Measurements from ENCODE around the gene PLPPR3.
"Not testable (repeated sequence)": the region's sequence is repeated elsewhere in the genome, so short reads cannot be mapped to it uniquely, and the experiment has no call there.

Gene PLPPR3

DNA sequence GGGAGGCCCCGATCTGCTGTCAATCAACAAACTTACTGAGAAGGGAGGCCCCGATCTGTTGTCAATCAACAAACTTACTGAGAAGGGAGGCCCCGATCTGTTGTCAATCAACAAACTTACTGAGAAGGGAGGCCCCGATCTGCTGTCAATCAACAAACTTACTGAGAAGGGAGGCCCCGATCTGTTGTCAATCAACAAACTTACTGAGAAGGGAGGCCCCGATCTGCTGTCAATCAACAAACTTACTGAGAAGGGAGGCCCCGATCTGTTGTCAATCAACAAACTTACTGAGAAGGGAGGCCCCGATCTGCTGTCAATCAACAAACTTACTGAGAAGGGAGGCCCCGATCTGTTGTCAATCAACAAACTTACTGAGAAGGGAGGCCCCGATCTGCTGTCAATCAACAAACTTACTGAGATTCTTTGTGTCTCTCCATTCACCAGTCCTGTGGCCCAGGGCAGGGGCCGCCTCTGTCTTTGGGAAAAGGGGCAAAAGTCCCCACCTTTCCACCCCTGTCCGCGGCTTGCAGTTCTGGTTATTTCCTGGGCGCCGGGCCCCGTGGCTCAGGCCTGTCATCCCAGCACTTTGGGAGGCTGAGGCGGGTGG lies 32.0 kb upstream of the PLPPR3 start:
- DNase-seq (ENCODE audit: low read depth), result not testable (repeated sequence)

DNA sequence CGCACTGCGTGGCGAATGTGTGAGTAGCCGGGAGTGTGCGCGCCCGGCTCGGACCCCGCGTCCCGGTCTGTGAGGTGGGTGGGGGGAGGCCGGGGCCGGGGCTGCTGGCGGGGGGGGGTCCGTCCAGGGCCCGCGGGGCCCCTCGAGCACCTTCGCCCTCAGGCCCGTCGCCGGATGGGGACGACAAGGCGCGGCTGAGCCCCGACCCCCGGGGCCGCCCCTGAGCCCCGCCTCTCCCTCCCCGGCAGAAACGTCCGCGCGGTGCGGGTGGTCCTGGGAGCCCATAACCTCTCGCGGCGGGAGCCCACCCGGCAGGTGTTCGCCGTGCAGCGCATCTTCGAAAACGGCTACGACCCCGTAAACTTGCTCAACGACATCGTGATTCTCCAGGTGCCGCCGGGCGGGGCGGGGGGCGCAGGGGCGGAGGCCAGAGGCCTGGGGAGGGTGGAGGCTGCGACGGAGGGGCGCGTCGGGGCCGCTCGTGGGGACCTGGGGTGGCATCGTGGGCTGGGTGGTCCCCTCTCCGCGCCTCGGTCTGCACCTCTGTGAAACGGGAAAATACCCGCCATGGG lies 31.3 kb upstream of the PLPPR3 start:
- no peak for DNase-seq (ENCODE audit: low read depth)

DNA sequence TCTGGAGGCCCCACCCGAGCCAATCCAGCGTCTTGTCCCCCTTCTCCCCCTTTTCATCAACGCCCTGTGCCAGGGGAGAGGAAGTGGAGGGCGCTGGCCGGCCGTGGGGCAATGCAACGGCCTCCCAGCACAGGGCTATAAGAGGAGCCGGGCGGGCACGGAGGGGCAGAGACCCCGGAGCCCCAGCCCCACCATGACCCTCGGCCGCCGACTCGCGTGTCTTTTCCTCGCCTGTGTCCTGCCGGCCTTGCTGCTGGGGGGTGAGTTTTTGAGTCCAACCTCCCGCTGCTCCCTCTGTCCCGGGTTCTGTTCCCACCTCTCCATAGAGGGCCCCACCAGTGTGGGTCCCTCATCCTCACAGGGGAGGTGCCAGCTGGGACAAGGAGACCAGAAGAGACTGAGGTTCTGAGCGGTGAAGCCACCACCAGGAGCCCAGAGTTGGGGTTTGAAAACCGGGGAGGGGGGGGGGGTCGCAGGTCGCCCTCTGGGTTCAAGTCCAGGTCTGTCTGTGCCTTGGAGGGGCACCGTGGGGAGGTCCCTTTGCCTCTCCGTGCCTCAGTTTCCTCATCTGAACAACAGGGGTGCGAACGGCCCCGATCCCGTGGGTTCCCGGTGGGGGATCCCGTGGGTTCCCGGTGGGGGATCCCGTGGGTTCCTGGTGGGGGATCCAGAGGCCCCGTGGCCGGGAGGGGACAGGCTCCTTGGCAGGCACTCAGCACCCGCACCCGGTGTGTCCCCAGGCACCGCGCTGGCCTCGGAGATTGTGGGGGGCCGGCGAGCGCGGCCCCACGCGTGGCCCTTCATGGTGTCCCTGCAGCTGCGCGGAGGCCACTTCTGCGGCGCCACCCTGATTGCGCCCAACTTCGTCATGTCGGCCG lies 30.6 kb upstream of the PLPPR3 start, which contains the start of gene ELANE:
Gene ELANE (plus strand): TSS at position 168 of the 878 bp plus-strand sequence. CDS start 26 bp downstream, at position 194.
- no peak for DNase-seq (ENCODE audit: low read depth)

DNA sequence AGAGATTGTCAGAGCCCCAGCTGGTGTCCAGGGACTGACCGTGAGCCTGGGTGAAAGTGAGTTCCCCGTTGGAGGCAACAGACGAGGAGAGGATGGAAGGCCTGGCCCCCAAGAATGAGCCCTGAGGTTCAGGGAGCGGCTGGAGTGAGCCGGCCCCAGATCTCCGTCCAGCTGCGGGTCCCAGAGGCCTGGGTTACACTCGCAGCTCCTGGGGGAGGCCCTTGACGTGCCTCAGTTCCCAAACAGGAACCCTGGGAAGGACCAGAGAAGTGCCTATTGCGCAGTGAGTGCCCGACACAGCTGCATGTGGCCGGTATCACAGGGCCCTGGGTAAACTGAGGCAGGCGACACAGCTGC lies 29.2 kb upstream of the PLPPR3 start:
- DNase-seq (ENCODE audit: low read depth), result no peak

DNA sequence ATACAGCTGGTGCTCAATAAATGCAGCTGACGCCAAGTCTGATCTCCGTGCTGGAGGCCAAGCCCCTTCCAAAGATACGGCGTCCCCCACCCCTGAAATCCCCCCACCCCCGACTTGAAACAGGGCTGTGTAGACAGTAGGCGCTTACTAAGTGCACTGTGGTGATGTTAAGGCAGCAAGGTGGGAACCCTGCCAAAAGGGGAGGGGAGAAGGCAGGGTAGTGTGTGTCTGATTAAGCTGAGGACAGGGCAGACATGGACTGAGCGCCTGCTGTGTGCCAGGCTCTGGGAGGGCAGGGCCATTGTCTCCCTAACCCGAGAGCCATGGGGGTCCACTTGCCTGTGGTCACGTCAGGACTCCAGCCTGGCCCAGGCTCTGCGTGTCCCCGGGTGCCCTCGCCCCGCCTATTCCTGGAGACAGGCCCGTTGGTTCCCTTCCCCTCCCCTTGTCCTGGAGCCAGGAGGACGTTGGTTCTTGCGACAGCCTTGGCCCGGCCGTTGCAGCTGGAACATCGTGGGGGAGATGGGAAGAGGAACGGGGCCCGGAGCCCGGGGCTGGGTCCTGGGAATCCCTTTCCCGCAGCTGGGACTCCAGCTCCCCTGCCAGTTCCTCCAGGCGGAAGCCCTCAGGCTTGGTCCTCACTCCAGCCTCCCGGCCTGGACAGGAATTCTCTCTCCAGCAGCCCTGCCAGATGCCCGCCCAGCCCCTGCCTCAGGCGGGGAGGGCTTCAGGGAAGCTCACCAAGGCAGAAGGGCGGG lies 28.6 kb upstream of the PLPPR3 start:
- no peak for DNase-seq (ENCODE audit: low read depth)

DNA sequence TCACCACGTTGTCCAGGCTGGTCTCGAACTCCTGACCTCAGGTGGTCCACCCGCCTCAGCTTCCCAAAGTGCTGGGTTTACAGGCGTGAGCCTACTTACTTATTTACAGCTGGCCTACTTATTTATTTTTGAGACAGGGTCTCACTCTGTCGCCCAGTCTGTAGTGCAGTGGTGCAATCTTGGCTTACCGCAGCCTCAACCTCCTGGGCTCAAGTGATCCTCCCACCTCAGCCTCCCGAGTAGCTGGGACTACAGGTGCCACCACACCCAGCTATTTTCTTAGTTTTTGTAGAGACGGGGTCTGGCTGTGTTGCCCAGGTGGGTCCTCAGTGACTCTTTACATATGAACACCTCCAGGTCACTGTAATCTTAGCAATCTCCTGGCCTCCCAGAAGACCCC lies 27.4 kb upstream of the PLPPR3 start:
- DNase-seq (ENCODE audit: low read depth), result not testable (repeated sequence)

DNA sequence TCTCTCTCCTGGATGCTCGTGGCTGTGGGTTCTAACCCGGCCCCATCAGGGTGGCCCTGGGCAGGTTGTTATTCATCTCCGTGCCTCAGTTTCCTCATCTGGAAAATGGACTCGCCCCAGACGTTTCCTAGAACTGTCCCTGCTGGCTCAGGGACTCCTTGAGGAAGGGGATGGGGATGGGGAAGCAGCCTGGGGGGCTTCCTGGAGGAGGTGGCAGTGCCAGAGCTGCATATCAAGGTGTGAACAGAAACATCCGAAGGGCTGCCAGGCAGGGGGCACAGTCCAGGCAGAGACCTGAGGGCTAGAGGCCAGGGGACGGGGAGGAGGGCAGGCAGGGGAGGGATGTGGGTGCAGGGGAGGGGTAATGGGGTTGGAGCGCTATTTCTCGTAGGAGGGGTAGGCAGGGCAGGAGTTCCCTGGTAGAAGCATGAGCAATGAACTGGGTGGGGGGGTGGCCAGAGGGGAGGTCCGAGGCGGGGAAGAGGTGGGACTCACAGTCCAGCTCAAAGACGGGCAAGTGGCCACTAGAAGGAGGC lies 26.7 kb upstream of the PLPPR3 start:
- DNase-seq (ENCODE audit: low read depth), result no peak

DNA sequence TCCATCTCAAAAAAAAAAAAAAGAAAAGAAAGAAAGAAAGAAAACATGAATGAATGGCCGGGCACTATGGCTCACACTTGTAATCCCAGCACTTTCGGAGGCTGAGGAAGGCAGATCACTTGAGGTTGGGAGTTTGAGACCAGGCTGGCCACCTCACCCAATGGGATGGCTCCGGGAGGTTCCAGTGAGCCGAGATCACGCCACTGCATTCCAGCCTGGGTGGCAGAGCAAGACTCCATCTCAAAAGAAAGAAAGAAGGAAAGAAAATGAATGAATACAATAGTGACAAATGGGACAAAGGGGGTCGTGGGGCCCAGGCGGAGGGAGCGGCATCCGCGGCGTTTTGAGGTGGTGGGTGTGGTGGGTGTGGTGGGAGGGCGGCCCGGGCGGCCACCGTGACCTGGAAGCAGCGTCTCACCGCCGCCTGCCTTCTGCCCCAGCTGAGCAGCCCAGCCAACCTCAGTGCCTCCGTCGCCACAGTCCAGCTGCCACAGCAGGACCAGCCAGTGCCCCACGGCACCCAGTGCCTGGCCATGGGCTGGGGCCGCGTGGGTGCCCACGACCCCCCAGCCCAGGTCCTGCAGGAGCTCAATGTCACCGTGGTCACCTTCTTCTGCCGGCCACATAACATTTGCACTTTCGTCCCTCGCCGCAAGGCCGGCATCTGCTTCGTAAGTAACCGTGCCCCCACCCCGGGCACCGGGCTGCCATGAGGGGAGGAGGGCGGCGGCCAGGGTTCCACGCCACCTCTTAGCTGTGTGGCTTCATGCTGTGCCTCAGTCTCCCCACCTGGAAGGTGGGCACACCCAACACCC lies 24.2 kb upstream of the PLPPR3 start:
- no peak for DNase-seq (ENCODE audit: low read depth)

DNA sequence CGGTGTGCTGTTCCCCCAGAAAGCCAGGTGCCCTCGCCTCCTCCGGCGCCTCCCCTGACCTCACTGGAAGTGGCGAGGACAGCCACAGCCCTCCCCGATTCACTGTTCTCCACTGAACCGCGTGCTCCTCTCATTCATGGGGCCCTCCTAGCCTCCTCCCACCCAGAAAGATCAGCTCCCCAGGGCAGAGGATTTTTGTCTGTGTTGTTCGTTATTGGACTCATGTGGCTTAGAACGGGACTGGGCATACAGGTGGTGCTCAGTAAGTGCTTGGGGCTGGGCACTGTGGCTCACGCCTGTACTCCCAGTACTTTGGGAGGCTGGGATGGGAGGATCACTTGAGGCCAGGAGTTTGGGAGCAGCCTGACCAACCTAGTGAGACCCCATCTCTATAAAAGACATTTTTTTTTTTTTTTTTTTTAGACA lies 22.8 kb upstream of the PLPPR3 start:
- no peak for DNase-seq (ENCODE audit: low read depth)

DNA sequence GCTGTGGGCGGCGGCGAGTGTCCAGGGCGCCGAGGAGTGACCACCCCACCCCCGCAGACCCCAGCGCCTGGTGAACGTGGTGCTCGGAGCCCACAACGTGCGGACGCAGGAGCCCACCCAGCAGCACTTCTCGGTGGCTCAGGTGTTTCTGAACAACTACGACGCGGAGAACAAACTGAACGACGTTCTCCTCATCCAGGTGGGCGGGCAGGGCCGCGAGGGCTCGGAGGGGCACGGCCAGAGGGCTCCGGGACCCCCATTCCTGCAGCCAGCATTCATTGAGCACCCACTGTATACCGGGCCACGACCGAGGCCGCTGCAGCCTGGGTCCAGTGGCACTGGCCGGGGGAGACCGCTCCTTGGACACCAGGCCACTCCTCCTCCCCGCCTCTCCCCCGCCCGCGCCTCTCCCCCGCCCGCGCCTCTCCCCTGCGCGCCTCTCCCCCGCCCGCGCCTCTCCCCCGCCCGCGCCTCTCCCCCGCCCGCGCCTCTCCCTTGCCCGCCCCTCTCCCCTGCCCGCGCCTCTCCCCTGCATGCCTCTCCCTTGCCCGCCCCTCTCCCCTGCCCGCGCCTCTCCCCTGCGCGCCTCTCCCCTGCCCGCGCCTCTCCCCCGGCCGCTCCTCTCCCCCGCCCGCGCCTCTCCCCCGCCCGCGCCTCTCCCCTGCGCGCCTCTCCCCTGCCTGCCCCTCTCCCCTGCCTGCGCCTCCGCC lies 22.2 kb upstream of the PLPPR3 start:
- DNase-seq (ENCODE audit: low read depth), result no peak

DNA sequence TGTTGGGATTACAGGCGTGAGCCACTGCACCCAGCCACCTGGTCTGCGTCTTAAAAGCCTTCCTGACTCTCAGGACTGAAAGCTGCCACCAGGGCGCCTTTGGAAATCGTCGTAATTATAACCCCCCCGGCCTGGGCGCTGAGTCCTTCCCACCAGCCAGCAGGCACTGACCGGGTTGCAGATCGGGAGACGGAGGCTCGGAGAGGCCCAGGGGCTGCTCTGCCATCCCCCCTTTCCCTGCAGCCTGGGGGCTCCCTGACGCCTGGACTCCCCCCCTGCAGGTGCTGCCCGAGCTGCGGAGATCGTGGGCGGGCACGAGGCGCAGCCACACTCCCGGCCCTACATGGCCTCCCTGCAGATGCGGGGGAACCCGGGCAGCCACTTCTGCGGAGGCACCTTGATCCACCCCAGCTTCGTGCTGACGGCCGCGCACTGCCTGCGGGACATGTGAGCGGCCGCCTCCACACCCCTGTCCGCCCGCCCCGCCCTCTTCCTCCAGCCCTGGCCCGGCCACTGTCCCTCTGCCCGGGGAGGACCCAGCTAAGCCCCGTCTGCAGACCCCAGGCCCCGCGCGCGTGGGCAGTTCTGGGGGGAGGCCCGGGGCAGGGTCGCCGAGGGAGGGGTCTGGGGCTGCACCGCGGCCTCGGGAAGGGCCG lies 21.6 kb upstream of the PLPPR3 start:
- DNase-seq (ENCODE audit: low read depth), result no peak

DNA sequence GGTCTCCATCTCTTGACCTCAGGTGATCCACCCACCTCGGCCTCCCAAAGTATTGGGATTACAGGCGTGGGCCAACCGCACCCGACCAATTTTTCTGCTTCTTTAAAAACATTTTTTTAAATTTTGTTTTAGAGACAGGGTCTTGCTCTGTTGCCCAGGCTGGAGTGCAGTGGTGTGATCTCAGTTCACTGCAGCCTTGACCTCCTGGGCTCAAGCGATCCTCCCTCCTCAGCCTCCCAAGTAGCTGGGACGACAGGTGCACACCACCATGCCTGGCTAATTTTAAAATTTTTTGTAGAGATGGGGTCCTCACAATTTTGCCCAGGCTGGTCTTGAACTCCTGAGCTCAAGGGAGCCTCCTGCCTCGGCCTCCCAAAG lies 21.0 kb upstream of the PLPPR3 start:
- not testable (repeated sequence) for DNase-seq (ENCODE audit: low read depth)

DNA sequence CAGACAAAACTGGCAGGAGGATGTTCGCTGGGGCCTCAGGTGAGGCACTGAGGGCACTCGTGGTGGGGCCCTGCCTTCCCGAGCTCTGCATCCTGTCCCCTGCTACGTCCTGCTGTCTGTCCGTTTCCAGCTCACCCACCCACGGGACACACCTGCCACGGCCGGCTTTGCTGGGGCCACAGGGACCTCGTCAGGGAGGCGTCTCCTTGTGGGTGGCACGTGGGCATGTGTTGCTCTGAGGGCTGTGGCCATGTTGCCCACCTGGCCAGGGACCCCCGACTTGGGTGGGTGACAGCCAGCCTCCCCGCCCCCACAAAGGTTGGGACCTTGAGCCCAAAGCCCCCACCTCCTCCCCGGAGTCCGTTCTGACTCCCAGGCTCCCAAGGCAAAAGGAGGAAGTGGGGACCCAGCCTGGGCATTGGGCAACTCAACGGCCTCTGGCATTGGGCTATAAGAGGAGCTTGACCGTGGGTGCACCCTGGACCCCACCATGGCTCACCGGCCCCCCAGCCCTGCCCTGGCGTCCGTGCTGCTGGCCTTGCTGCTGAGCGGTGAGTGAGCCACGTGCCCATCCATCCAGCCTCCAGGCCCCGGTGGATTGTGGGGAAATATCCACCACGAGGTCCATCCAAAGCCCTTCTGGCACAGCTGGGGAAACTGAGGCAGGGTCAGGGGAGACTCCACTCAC lies 18.9 kb upstream of the PLPPR3 start, which contains the start of gene PRTN3:
Gene PRTN3 (plus strand): TSS at position 481 of the 688 bp plus-strand sequence. CDS start 10 bp downstream, at position 491.
- DNase-seq (ENCODE audit: low read depth), result no peak

DNA sequence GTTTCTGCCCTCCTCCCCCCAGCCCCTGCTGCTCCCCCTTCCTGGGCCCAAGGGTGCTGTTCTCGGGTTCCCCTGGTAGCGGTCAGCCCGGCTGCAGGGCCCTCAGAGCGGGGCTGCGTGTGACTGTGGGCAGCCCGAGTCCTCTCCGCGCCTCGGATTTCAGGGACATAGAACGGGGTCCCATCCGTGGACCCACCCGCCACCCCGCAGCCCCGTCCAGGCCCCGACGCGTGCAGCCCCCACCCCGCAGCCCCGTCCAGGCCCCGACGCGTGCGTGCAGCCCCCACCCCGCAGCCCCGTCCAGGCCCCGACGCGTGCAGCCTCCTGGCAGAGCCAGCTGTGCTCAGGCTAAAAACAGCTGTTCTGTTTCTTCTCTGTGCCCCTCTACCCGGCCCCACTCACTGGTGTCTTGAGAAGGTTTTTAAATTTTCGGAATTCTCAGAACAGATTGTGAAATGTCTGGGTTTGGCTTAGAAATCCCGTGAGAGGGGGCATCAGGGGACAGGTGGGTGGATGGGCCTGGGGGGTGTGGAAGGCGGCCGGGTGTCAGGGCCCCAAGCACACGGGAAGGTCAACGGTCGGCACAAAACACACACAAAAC lies 13.6 kb upstream of the PLPPR3 start:
- DNase-seq (ENCODE audit: low read depth), result no peak

DNA sequence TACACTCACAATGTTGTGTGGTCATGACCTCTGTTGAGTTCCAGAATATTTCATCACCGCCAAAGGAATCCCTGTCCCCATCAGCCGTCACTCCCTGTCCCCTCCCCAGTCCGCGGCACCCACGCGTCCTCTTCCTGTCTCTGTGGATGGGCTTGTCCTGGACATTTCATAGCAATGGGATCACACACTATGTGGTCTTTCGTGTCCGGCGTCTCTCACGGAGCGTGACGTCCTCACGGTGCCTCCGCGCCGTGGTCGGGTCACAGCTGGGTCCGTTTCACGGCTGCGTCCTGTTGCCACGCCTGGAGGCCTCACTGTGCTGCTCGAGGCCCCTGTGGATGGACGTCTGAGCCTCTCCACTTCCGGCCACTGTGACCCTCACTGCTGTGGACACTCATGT lies 12.5 kb upstream of the PLPPR3 start:
- no peak for DNase-seq (ENCODE audit: low read depth)

DNA sequence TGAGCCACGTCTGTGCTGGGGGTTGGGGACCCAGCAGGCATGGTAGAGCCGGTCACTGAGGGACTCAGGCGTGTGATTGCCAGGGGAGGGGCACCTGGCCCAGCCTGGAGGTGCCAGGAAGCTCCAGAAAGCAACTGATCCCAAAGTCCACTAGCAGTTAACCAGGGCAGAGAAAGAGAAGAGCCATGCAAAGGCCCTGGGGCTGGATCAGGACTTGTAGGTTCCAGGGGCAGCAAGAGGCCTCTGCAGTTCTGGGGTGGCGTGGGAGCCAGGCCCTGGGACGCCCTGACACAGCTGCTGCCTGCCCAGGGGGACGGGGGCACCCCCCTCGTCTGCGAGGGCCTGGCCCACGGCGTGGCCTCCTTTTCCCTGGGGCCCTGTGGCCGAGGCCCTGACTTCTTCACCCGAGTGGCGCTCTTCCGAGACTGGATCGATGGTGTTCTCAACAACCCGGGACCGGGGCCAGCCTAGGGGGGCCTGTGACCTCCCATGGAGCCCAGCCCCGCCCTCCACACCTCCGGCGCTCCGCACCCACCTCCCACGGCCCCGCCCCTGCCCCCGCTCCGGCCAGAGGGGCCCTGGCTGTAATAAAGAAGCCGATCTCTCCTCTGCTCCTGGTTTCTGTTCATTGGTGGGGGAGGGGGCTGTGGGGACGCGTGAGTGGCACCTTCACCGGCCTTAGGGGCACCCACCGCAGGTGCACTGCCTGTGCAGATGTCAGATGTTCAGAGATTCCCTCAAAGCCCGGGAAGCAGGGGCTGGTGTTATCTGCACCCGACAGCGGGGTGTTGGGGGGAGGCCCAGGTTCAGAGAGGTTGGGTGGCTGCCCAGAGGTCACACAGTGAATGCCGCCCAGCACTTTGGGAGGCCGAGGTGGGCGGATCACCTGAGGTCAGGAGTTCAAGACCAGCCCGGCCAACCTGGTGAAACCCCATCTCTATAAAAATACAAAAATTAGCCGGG lies 9.9 kb upstream of the PLPPR3 start:
- DNase-seq (ENCODE audit: low read depth), result no peak

DNA sequence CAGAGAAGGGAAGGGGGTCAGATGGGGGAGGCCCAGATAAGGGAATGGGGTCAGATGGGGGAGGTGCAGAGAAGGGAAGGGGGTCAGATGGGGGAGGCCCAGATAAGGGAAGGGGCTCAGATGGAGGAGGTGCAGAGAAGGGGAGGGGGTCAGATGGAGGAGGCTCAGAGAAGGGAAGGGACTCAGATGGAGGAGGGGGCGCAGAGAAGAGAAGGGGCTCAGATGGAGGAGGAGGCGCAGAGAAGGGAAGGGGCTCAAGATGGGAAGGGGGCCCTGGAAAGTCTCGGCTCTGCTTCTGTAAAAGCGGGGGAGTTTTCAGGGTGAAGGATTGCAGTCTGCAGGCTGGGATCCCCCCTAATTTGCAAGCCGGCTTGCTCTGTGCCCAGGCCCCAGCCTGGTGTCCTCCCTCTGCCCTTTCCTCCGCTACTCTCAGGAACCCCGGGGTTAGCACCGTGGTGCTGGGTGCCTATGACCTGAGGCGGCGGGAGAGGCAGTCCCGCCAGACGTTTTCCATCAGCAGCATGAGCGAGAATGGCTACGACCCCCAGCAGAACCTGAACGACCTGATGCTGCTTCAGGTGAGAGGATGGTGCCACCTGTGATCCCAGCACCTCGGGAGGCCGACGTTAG lies 7.5 kb upstream of the PLPPR3 start:
- DNase-seq (ENCODE audit: low read depth), result no peak
